ENCODE data around the gene MTMR8. TPM values are rescaled to one million over a fixed set of nuclear protein-coding genes. Genes with fewer than 3 reads are reported as not detected.
A peak's percentile ranks its signal among the peaks of the same experiment; 100 is the strongest.
"Not testable (repeated sequence)": the region's sequence is repeated elsewhere in the genome, so short reads cannot be mapped to it uniquely, and the experiment has no call there.

The MTMR8 gene
- total RNA-seq, result 1 to 10 TPM; 5.0 to 6.1 TPM

GRCh38 chrX:64394874-64395567, at the start of gene MTMR8:
Gene MTMR8 (minus strand): TSS chrX:64395452. CDS start chrX:64395363, 89 bp downstream.
- peak; percentile 75 for DNase-seq
- Mint-ChIP-seq H3K4me1 (peaks cover 21% of the 10 kb centered on the region), H3K9me3 (no peaks in the 10 kb centered on the region), H3K36me3 (peaks cover 7% of the 10 kb centered on the region), H3K4me3 (peak within 1 kb of the TSS; percentile 83), H3K27ac (peak within 1 kb of the TSS; percentile 73), H3K27me3 (no peaks in the 10 kb centered on the region)

- Mint-ChIP-seq H3K27ac (no peak overlapping the region), H3K27me3 (no peaks in the 10 kb centered on the region), H3K4me3 (no peak overlapping the region), H3K4me1 (no peaks in the 10 kb centered on the region), H3K36me3 (no peaks in the 10 kb centered on the region), H3K9me3 (peaks cover 3% of the 10 kb centered on the region)
- no peak for DNase-seq
Measured at GRCh38 chrX:64439551-64439950, 44.3 kb upstream of the MTMR8 start.

- no peak overlapping the region for H3K4me3 Mint-ChIP-seq
- no peak for DNase-seq
- no peaks in the 10 kb centered on the region for H3K36me3 Mint-ChIP-seq
- H3K4me1 Mint-ChIP-seq, result no peaks in the 10 kb centered on the region
- H3K9me3 Mint-ChIP-seq, result peaks cover 3% of the 10 kb centered on the region
- H3K27ac Mint-ChIP-seq, result no peak overlapping the region
- H3K27me3 Mint-ChIP-seq, result no peaks in the 10 kb centered on the region
Measured at GRCh38 chrX:64437665-64438064, 42.4 kb upstream of the MTMR8 start.

DNA sequence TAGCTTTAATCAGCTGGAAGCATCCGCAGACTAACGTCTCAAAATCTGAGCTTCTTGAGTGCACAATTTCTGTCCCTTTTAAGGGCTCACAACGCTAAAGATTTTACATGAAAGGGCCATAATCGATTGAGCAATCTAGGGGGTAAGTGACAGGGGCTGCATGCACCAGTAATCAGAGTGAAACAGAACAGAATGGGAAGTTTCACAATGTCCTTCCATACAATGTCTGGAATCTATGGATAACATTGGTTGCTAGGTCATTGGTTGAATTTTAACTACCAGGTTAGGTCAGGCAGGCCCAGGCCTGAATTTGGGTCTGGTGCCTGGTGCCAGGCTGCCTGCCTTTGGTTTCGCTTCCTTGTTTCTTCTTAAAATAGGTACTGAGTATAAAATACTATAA, 42.0 kb upstream of the MTMR8 start:
- peaks cover 3% of the 10 kb centered on the region for H3K9me3 Mint-ChIP-seq
- H3K4me1 Mint-ChIP-seq, result no peaks in the 10 kb centered on the region
- H3K36me3 Mint-ChIP-seq, result no peaks in the 10 kb centered on the region
- no peak for DNase-seq
- H3K27ac Mint-ChIP-seq, result no peak overlapping the region
- no peaks in the 10 kb centered on the region for H3K27me3 Mint-ChIP-seq
- no peak overlapping the region for H3K4me3 Mint-ChIP-seq

DNA sequence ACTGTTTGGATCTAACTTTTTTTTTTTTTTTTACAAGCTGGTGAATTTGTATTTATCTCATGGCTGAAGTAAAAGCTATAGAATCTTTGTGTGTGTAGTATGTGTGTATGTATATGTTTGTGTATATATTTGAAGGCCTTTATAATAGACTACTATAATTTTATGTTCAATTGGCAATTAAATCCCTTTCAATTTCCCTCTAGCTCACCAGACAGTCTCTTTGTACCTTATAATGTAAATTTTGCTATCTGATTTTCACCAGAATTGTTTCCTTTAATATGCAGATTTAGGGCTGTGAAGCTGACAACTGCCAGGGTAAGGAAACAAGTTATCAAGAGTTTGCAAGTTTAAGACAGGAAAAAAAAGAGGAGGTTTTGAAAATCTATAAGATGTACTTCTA, 33.1 kb upstream of the MTMR8 start:
- no peaks in the 10 kb centered on the region for H3K4me1 Mint-ChIP-seq
- H3K27ac Mint-ChIP-seq, result no peak overlapping the region
- H3K36me3 Mint-ChIP-seq, result no peaks in the 10 kb centered on the region
- H3K27me3 Mint-ChIP-seq, result no peaks in the 10 kb centered on the region
- H3K9me3 Mint-ChIP-seq, result no peaks in the 10 kb centered on the region
- DNase-seq, result no peak
- no peak overlapping the region for H3K4me3 Mint-ChIP-seq

GRCh38 chrX:64427787-64428186, 32.5 kb upstream of the MTMR8 start:
- Mint-ChIP-seq H3K36me3 (no peaks in the 10 kb centered on the region), H3K27ac (no peak overlapping the region), H3K27me3 (no peaks in the 10 kb centered on the region), H3K9me3 (no peaks in the 10 kb centered on the region), H3K4me3 (no peak overlapping the region), H3K4me1 (no peaks in the 10 kb centered on the region)
- no peak for DNase-seq

- H3K27ac Mint-ChIP-seq, result no peak overlapping the region
- no peak for DNase-seq
- H3K9me3 Mint-ChIP-seq, result no peaks in the 10 kb centered on the region
- H3K36me3 Mint-ChIP-seq, result no peaks in the 10 kb centered on the region
- no peaks in the 10 kb centered on the region for H3K4me1 Mint-ChIP-seq
- H3K4me3 Mint-ChIP-seq, result no peak overlapping the region
- H3K27me3 Mint-ChIP-seq, result no peaks in the 10 kb centered on the region
Measured at GRCh38 chrX:64427281-64427680, 32.0 kb upstream of the MTMR8 start.

DNA sequence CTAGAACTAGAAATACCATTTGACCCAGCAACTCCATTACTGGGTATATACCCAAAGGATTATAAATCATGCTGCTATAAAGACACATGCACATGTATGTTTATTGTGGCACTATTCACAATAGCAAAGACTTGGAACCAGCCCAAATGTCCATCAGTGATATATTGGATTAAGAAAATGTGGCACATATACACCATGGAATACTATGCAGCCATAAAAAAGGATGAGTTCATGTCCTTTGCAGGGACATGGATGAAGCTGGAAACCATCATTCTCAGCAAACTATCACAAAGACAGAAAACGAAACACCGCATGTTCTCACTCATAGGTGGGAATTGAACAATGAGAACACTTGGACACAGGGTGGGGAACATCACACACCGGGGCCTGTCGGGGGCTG, 14.5 kb upstream of the MTMR8 start:
- H3K4me3 Mint-ChIP-seq, H3K27me3 Mint-ChIP-seq, H3K4me1 Mint-ChIP-seq, H3K36me3 Mint-ChIP-seq, DNase-seq, H3K27ac Mint-ChIP-seq, H3K9me3 Mint-ChIP-seq: not testable (repeated sequence)

- Mint-ChIP-seq H3K36me3 (peaks cover 7% of the 10 kb centered on the region), H3K27ac (no peak overlapping the region), H3K4me3 (no peak overlapping the region), H3K9me3 (no peaks in the 10 kb centered on the region), H3K27me3 (peaks cover 9% of the 10 kb centered on the region), H3K4me1 (peaks cover 13% of the 10 kb centered on the region)
- DNase-seq, result no peak
Measured at GRCh38 chrX:64398088-64398487, 2.8 kb upstream of the MTMR8 start.

DNA sequence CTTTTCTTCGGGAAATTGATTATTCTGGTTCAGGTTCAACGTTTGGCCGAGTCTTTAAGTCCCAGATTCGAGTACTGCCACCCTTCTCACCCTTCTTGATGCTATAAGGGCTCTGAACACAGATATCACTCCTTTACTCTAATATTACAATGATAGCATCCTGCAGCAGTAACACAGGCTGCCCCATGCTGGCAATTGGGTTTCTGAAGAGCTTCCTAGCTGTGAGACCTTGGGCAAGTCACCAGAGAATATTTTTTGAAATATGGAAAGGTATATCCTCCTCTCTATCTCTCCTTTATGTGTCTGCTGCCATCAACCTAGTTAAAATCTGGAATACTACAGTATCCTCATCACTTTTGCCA, 297 bp upstream of the MTMR8 start:
- peak overlapping the region; percentile 83 for H3K4me3 Mint-ChIP-seq
- H3K27ac Mint-ChIP-seq, result peak overlapping the region; percentile 73
- H3K9me3 Mint-ChIP-seq, result no peaks in the 10 kb centered on the region
- DNase-seq, result no peak
- H3K4me1 Mint-ChIP-seq, result peaks cover 21% of the 10 kb centered on the region
- peaks cover 7% of the 10 kb centered on the region for H3K36me3 Mint-ChIP-seq
- H3K27me3 Mint-ChIP-seq, result peaks cover 3% of the 10 kb centered on the region

DNA sequence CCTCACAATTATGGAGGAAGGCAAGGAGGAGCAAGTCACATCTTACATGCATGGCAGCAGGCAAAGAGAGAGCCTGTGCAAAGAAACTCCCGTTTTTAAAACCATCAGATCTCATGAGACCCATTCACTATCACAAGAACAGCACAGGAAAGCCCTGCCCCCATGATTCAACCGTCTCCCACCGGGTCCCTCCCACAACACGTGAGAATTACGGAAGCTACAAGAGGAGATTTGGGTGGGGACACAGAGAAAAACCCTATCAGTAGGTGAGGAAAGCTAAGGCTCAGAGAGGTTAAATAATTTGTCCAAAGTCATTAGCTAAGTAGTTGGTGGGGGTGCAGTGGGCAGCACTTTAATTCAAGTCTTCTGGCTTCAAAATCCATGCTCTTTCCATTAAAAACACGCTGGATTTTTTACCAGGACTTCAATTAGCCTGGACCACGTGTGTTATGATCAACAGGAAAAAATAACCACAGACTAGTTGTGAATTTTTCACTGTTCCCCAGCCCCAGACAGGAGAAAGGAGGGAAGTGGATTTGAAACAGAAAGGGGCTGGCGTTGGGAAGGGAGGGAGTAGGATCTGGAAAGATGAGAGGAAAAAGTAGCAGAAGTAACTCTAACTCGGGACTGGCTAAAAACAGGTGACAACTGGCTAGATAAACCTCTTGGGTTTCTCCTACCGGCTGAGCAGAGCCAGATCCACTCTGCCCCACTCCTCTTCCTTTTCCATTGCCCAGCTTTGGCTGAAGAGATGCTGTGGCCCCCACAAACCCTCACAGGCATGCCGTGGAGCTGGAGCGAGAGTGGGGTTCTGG, 986 bp downstream of the MTMR8 start:
- Mint-ChIP-seq H3K4me3 (peak overlapping the region; percentile 83), H3K4me1 (peaks cover 21% of the 10 kb centered on the region), H3K27me3 (no peaks in the 10 kb centered on the region), H3K9me3 (no peaks in the 10 kb centered on the region), H3K27ac (peak overlapping the region; percentile 73), H3K36me3 (peaks cover 7% of the 10 kb centered on the region)
- no peak for DNase-seq

DNA sequence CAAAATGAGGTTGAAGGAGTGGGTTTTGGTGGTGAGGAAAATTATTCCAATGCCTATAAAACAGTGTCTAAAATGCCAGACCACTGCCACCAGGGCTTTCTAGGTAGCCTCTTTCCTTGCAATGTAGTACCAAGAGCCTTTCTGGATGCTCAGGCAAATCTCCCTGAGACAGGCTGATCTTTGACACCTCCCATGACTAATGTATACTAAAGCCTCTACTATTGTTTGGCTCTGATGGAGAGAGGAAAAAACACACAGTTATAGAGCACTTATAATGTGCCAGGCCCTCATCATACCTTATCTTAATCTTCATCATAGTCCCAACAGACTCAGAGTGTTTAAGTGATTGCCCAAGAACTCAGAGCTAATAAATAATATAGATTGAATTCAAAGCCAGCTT, 5.8 kb downstream of the MTMR8 start:
- no peak overlapping the region for H3K4me3 Mint-ChIP-seq
- H3K9me3 Mint-ChIP-seq, result peaks cover 16% of the 10 kb centered on the region
- DNase-seq, result no peak
- H3K27ac Mint-ChIP-seq, result no peak overlapping the region
- H3K36me3 Mint-ChIP-seq, result peaks cover 39% of the 10 kb centered on the region
- H3K4me1 Mint-ChIP-seq, result peaks cover 19% of the 10 kb centered on the region
- no peaks in the 10 kb centered on the region for H3K27me3 Mint-ChIP-seq

GRCh38 chrX:64380789-64381188, 14.5 kb downstream of the MTMR8 start:
- H3K4me1 Mint-ChIP-seq, H3K4me3 Mint-ChIP-seq, H3K27ac Mint-ChIP-seq, DNase-seq, H3K27me3 Mint-ChIP-seq: not testable (repeated sequence)
- Mint-ChIP-seq H3K9me3 (peaks cover 23% of the 10 kb centered on the region), H3K36me3 (peaks cover 57% of the 10 kb centered on the region)

DNA sequence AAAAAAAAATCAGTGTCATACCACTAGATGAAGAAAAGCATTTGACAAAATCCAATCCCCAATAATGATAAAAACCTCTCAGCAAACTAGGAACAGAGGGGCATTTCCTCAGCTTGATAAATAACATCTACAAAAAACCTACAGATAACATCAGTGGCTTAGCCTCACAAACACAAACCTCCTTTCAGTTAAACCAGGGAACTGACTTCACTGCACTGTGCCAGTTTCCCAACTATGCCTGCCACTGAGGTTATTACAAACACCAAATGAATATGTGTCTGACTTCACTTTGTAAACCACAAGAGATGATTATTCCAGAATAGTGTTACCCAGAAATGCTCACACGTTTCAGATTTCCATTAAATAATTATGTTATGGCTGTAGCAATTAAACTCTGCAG, 15.3 kb downstream of the MTMR8 start:
- DNase-seq, result no peak
- Mint-ChIP-seq H3K4me1 (no peaks in the 10 kb centered on the region), H3K4me3 (no peak overlapping the region), H3K9me3 (peaks cover 17% of the 10 kb centered on the region), H3K27me3 (no peaks in the 10 kb centered on the region), H3K27ac (no peak overlapping the region), H3K36me3 (peaks cover 50% of the 10 kb centered on the region)

- no peak for DNase-seq
- peaks cover 9% of the 10 kb centered on the region for H3K9me3 Mint-ChIP-seq
- no peak overlapping the region for H3K27ac Mint-ChIP-seq
- H3K4me1 Mint-ChIP-seq, result no peaks in the 10 kb centered on the region
- no peak overlapping the region for H3K4me3 Mint-ChIP-seq
- peaks cover 47% of the 10 kb centered on the region for H3K36me3 Mint-ChIP-seq
- H3K27me3 Mint-ChIP-seq, result no peaks in the 10 kb centered on the region
Measured at GRCh38 chrX:64377753-64378152, 17.5 kb downstream of the MTMR8 start.

DNA sequence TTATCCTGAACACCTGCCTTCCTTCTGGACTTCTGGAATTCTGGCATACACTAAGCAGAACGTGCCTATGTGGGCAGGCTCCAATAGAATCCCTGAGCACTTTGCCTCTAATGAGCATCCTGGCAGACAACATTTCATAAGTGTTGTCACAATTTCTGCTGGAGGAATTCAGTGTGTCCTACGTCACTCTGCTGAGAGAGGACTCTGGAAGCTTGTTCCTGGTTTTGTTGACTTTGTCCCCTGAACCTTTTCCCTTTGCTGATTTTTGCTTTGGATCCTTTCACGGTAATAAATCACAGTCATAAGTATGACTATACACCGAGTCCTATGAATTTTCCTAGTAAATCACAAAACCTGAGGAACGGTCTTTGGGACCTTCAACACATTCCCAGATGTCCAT, 43.2 kb downstream of the MTMR8 start:
- peaks cover 20% of the 10 kb centered on the region for H3K36me3 Mint-ChIP-seq
- no peak overlapping the region for H3K4me3 Mint-ChIP-seq
- no peak for DNase-seq
- H3K4me1 Mint-ChIP-seq, result no peaks in the 10 kb centered on the region
- H3K9me3 Mint-ChIP-seq, result no peaks in the 10 kb centered on the region
- no peaks in the 10 kb centered on the region for H3K27me3 Mint-ChIP-seq
- no peak overlapping the region for H3K27ac Mint-ChIP-seq

Data from activated naive CD8-positive, alpha-beta T cell treated with anti-CD3 and anti-CD28 coated beads for 36 hours (primary cell).